ENCODE data around the gene SLC22A3.
"Not testable (repeated sequence)": the region's sequence is repeated elsewhere in the genome, so short reads cannot be mapped to it uniquely, and the experiment has no call there.

The SLC22A3 gene, protein sequence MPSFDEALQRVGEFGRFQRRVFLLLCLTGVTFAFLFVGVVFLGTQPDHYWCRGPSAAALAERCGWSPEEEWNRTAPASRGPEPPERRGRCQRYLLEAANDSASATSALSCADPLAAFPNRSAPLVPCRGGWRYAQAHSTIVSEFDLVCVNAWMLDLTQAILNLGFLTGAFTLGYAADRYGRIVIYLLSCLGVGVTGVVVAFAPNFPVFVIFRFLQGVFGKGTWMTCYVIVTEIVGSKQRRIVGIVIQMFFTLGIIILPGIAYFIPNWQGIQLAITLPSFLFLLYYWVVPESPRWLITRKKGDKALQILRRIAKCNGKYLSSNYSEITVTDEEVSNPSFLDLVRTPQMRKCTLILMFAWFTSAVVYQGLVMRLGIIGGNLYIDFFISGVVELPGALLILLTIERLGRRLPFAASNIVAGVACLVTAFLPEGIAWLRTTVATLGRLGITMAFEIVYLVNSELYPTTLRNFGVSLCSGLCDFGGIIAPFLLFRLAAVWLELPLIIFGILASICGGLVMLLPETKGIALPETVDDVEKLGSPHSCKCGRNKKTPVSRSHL

DNA sequence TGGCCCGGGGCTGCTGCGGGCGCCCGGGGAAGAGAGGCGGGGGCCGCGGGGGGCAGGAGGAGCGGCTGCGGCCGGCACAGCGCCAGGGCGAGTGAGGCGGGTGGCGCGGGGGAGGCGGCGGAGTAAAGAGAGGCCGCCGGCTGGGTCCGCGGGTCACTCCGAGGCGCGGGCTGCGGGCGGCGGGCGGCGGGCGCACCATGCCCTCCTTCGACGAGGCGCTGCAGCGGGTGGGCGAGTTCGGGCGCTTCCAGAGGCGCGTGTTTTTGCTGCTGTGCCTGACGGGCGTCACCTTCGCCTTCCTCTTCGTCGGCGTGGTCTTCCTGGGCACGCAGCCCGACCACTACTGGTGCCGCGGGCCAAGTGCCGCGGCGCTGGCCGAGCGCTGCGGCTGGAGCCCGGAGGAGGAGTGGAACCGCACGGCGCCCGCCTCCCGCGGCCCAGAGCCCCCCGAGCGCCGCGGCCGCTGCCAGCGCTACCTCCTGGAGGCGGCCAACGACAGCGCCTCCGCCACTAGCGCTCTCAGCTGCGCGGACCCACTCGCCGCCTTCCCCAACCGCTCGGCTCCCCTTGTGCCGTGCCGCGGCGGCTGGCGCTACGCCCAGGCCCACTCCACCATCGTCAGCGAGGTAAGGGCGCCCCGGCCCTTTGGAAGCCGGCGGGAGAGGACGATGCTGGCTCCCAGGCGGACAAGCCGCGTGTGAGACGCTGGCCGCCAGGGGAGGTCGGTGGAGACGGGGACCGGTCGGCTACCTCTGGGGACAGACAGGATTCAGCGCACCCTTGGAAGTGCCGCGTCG lies at the start of gene SLC22A3:
Gene SLC22A3 (plus strand): TSS at position 156 of the 797 bp plus-strand sequence. CDS start 42 bp downstream, at position 198.
- peak within 1 kb of the TSS; percentile 62 for H3K27ac ChIP-seq (ENCODE audit: low read depth, low read length)
- H3K9ac ChIP-seq (ENCODE audit: low read length in 5 of 5), result peak within 1 kb of the TSS in 4 of 5 donors; percentile 48 to 80 (median 68)
- H3K27me3 ChIP-seq (ENCODE audit: control insufficient read depth in 5 of 5, insufficient read depth in 4 of 5, low read length in 5 of 5), result peaks cover 0 to 7% (median 3%) of the 10 kb centered on the region in 5 donors
- peak within 1 kb of the TSS; percentile 67 to 90 (median 76) for H3K4me3 ChIP-seq (ENCODE audit: low read depth in 1 of 5, low read length in 5 of 5)
- peaks cover 0 to 24% (median 16%) of the 10 kb centered on the region in 5 donors for H3K4me1 ChIP-seq (ENCODE audit: control insufficient read depth in 5 of 5, insufficient read depth in 5 of 5, low read length in 5 of 5)
- H3K36me3 ChIP-seq (ENCODE audit: control insufficient read depth in 5 of 5, insufficient read depth in 5 of 5, low read length in 5 of 5), result no peaks in the 10 kb centered on the region
- no peaks in the 10 kb centered on the region for H3K9me3 ChIP-seq (ENCODE audit: control insufficient read depth in 5 of 5, low read length in 5 of 5)

DNA sequence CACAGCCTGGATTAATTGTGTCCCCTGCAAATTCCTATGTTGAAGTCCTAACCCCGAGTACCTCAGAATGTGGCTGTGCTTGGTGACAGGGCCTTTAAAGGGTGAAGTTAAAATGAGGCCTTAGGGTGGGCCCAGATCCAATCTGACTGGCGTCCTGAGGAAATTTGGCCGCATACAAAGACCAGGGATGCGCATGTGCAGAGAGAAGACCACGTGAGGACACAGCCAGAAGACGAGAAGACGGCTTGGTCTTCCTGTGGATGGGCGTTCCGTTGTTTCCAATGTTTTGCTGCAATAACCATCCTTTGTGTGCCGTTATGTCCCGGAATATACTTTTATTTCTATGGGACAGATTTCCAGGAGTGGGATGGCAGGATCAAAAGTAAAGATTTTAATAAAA lies 48.6 kb upstream of the SLC22A3 start:
- peaks cover 0 to 2% (median 0%) of the 10 kb centered on the region in 5 donors for H3K27me3 ChIP-seq (ENCODE audit: control insufficient read depth in 5 of 5, insufficient read depth in 4 of 5, low read length in 5 of 5)
- no peak overlapping the region for H3K9ac ChIP-seq (ENCODE audit: low read length in 5 of 5)
- no peaks in the 10 kb centered on the region for H3K9me3 ChIP-seq (ENCODE audit: control insufficient read depth in 5 of 5, low read length in 5 of 5)
- H3K36me3 ChIP-seq (ENCODE audit: control insufficient read depth in 5 of 5, insufficient read depth in 5 of 5, low read length in 5 of 5), result no peaks in the 10 kb centered on the region
- H3K4me1 ChIP-seq (ENCODE audit: control insufficient read depth in 5 of 5, insufficient read depth in 5 of 5, low read length in 5 of 5), result no peaks in the 10 kb centered on the region
- H3K27ac ChIP-seq (ENCODE audit: low read depth, low read length), result no peak overlapping the region
- no peak overlapping the region for H3K4me3 ChIP-seq (ENCODE audit: low read depth in 1 of 5, low read length in 5 of 5)

DNA sequence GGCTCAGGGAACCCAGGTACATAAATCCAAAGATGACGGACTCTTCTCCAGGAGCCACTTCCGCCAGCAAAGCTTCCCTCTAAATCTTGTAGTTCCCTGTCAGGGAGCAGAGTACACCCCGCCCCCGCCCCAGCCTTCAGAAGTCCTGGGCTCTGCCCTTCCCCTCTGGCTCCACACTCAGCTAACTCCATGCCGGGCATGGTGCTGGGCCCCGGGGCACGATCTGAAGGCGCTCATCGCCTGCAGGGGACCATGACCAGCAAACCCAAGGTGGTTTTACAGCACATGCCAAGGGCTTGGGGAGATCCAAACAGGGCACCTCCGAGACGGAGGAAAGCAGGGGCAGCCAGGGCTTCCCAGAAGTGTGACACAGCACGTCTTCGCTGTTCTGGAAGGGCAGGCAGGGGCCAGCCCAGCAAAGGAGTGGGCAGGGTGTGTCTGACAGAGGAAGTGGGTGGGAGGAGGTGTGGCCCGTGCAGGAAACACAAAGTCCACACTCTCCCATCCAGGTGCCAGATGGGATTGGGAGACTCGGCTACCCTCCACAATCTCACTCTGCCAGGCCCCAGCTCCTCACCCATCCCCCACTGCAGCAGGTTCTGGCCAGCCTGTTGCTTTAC lies 48.0 kb upstream of the SLC22A3 start:
- Histone ChIP-seq H3K4me3 (ENCODE audit: low read depth in 1 of 5, low read length in 5 of 5) (no peak overlapping the region), H3K9ac (ENCODE audit: low read length in 5 of 5) (no peak overlapping the region), H3K27ac (ENCODE audit: low read depth, low read length) (no peak overlapping the region), H3K4me1 (ENCODE audit: control insufficient read depth in 5 of 5, insufficient read depth in 5 of 5, low read length in 5 of 5) (no peaks in the 10 kb centered on the region), H3K36me3 (ENCODE audit: control insufficient read depth in 5 of 5, insufficient read depth in 5 of 5, low read length in 5 of 5) (no peaks in the 10 kb centered on the region), H3K9me3 (ENCODE audit: control insufficient read depth in 5 of 5, low read length in 5 of 5) (no peaks in the 10 kb centered on the region), H3K27me3 (ENCODE audit: control insufficient read depth in 5 of 5, insufficient read depth in 4 of 5, low read length in 5 of 5) (peaks cover 0 to 2% (median 0%) of the 10 kb centered on the region in 5 donors)

DNA sequence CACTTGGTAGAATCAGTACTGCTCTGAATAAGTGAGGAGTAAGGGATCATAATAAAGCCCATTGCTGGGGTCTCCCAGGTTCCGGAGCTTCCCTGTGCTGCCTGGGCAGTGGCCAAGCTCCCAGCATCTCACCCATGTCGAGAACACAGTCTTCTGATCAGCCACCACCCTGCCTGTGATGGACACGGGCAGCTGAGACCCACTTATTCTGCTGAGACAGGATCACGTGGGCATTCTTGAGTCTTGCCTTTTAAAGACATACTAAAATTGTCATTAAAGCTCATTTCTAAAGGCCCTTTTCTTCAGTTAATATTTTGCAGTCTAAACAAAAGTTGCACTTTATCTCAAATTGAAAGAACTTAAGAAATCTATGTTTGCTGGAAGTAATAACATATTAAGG lies 46.8 kb upstream of the SLC22A3 start:
- H3K9ac ChIP-seq (ENCODE audit: low read length in 5 of 5), result no peak overlapping the region
- peaks cover 0 to 2% (median 0%) of the 10 kb centered on the region in 5 donors for H3K27me3 ChIP-seq (ENCODE audit: control insufficient read depth in 5 of 5, insufficient read depth in 4 of 5, low read length in 5 of 5)
- H3K27ac ChIP-seq (ENCODE audit: low read depth, low read length), result no peak overlapping the region
- H3K36me3 ChIP-seq (ENCODE audit: control insufficient read depth in 5 of 5, insufficient read depth in 5 of 5, low read length in 5 of 5), result no peaks in the 10 kb centered on the region
- no peak overlapping the region for H3K4me3 ChIP-seq (ENCODE audit: low read depth in 1 of 5, low read length in 5 of 5)
- H3K4me1 ChIP-seq (ENCODE audit: control insufficient read depth in 5 of 5, insufficient read depth in 5 of 5, low read length in 5 of 5), result no peaks in the 10 kb centered on the region
- no peaks in the 10 kb centered on the region for H3K9me3 ChIP-seq (ENCODE audit: control insufficient read depth in 5 of 5, low read length in 5 of 5)

DNA sequence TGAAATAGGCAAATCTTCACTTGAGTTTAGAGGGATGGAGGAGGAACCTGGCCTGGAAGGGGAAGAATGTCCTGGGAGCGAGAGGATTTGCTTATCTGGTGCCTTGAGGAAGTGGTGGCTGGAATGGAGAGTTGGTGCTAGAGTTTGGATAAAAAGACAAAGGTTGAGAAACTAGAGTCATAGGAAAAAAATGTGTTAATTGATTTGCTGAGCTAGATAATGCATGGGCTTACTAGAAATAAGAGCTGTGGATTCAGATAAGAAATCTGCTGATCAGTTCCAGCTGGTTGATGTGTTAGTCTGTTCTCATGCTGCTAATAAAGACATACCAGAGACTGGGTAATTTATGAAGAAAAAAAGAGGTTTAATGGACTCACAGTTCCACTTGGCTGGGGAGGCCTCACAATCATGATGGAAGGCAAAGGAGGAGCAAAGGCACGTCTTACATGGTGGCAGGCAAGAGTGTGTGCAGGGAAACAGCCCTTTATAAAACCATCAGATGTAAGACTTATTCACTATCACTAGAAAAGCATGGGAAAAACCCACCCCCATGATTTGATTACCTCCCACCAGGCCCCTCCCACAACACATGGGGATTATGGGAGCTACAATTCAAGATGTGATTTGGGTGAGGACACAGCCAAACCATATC lies 45.6 kb upstream of the SLC22A3 start:
- not testable (repeated sequence) for H3K4me1 ChIP-seq (ENCODE audit: control insufficient read depth in 5 of 5, insufficient read depth in 5 of 5, low read length in 5 of 5); H3K27ac ChIP-seq (ENCODE audit: low read depth, low read length)

DNA sequence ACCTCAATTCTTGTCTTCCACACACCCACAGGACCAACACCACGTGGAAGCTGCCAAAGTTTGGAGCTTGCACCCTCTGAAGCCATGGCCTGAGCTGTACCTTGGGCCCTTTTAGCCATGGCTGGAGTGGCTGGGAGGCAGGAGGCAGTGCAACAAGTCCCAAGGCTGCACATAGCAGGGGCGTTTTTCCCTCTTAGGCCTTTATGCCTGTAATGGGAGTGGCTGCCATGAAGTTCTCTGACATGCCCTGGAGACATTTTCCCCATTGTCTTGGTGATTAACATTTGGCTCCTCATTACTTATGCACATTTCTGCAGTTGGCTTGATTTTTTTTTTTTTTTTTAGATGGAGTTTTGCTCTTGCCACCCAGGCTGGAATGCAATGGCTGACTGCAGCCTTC lies 44.4 kb upstream of the SLC22A3 start:
- Histone ChIP-seq H3K4me1 (ENCODE audit: control insufficient read depth in 5 of 5, insufficient read depth in 5 of 5, low read length in 5 of 5) (no peaks in the 10 kb centered on the region), H3K9ac (ENCODE audit: low read length in 5 of 5) (no peak overlapping the region), H3K36me3 (ENCODE audit: control insufficient read depth in 5 of 5, insufficient read depth in 5 of 5, low read length in 5 of 5) (no peaks in the 10 kb centered on the region), H3K4me3 (ENCODE audit: low read depth in 1 of 5, low read length in 5 of 5) (no peak overlapping the region), H3K27me3 (ENCODE audit: control insufficient read depth in 5 of 5, insufficient read depth in 4 of 5, low read length in 5 of 5) (no peaks in the 10 kb centered on the region), H3K9me3 (ENCODE audit: control insufficient read depth in 5 of 5, low read length in 5 of 5) (peaks cover 0 to 3% (median 0%) of the 10 kb centered on the region in 5 donors), H3K27ac (ENCODE audit: low read depth, low read length) (no peak overlapping the region)

More for the DNA sequence above, 45.6 kb upstream of the SLC22A3 start:
- H3K9me3 ChIP-seq (ENCODE audit: control insufficient read depth in 5 of 5, low read length in 5 of 5); H3K36me3 ChIP-seq (ENCODE audit: control insufficient read depth in 5 of 5, insufficient read depth in 5 of 5, low read length in 5 of 5); H3K9ac ChIP-seq (ENCODE audit: low read length in 5 of 5); H3K4me3 ChIP-seq (ENCODE audit: low read depth in 1 of 5, low read length in 5 of 5); H3K27me3 ChIP-seq (ENCODE audit: control insufficient read depth in 5 of 5, insufficient read depth in 4 of 5, low read length in 5 of 5): not testable (repeated sequence)

DNA sequence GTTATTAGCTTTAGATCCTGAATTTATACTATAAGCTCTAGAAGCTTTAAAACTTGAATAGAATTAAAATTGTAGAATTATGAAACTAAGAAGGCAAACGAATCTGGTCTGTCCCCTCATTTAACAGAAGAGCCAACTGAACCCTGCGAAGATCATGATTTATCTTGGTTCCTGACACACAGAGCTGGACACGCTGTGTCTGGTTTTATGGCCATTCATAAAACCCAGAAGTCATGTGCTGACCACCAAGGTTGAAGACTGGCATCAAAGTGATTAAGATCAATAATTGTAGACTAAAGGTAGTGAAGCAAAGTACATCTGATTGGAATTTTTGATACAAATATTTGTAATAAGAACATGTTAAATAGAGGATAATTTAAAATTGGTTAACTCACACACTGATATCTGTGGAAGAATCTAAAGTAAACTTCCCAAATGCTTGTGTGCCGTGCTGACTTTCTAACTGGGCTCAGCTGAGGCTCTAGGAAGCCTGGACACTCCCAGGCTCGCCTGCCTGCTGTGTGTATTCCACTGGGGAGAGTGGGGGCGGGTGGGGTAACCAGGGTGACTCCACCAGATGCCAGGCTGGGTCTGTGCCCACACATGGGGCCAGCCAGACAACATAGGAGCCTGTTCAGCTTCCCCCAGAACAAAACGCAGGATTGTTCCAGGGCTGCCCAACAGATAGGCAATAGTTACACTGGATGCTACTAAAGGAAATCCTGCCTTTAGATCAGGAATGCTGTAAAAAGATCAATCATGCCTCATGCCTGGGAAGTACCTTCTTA lies 42.1 kb upstream of the SLC22A3 start:
- Histone ChIP-seq H3K27ac (ENCODE audit: low read depth, low read length) (no peak overlapping the region), H3K4me3 (ENCODE audit: low read depth in 1 of 5, low read length in 5 of 5) (no peak overlapping the region), H3K36me3 (ENCODE audit: control insufficient read depth in 5 of 5, insufficient read depth in 5 of 5, low read length in 5 of 5) (peaks cover 0 to 3% (median 0%) of the 10 kb centered on the region in 5 donors), H3K27me3 (ENCODE audit: control insufficient read depth in 5 of 5, insufficient read depth in 4 of 5, low read length in 5 of 5) (no peaks in the 10 kb centered on the region), H3K9me3 (ENCODE audit: control insufficient read depth in 5 of 5, low read length in 5 of 5) (peaks cover 1 to 14% (median 6%) of the 10 kb centered on the region in 5 donors), H3K9ac (ENCODE audit: low read length in 5 of 5) (no peak overlapping the region), H3K4me1 (ENCODE audit: control insufficient read depth in 5 of 5, insufficient read depth in 5 of 5, low read length in 5 of 5) (no peaks in the 10 kb centered on the region)

DNA sequence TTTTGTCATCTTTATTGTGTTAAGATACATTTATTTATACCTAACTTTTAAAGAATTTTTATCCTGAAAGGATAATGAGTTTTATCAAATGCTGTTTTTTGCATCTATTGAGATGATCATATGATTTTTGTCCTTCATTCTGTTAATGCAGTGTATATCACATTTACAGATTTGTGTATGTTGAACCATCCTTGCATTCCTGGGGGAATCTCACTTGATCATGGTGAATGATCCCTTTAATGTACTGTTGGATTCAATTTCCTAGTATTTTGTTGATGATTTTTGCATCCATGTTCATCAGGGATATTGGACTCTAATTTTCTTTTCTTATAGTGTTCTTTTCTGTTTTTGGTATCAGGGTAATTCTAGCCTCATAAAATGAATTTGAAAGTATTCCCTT lies 38.5 kb upstream of the SLC22A3 start:
- Histone ChIP-seq H3K27ac (ENCODE audit: low read depth, low read length) (no peak overlapping the region), H3K9me3 (ENCODE audit: control insufficient read depth in 5 of 5, low read length in 5 of 5) (peaks cover 8 to 27% (median 22%) of the 10 kb centered on the region in 5 donors), H3K27me3 (ENCODE audit: control insufficient read depth in 5 of 5, insufficient read depth in 4 of 5, low read length in 5 of 5) (no peaks in the 10 kb centered on the region), H3K4me1 (ENCODE audit: control insufficient read depth in 5 of 5, insufficient read depth in 5 of 5, low read length in 5 of 5) (no peaks in the 10 kb centered on the region), H3K9ac (ENCODE audit: low read length in 5 of 5) (no peak overlapping the region), H3K4me3 (ENCODE audit: low read depth in 1 of 5, low read length in 5 of 5) (no peak overlapping the region), H3K36me3 (ENCODE audit: control insufficient read depth in 5 of 5, insufficient read depth in 5 of 5, low read length in 5 of 5) (peaks cover 0 to 3% (median 0%) of the 10 kb centered on the region in 5 donors)

DNA sequence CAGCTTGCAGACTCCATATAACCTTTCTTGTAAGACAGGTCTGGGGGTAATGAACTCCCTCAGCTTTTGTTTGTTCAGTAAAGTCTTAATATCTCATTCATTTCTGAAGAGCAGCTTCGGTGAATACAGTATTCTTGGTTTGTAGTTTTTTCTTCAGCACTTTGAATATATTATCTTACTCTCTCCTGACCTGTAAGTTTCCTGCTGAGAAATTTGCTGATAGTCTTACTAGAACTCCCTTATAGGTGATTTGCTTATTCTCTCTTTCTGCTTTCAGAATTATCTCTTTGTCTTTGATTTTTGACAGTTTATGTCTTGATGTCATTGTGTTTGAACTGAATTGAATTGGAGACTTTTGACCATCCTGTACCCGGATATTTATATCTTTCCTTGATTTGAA lies 35.3 kb upstream of the SLC22A3 start:
- H3K9me3 ChIP-seq (ENCODE audit: control insufficient read depth in 5 of 5, low read length in 5 of 5), result peaks cover 8 to 27% (median 22%) of the 10 kb centered on the region in 5 donors
- H3K27me3 ChIP-seq (ENCODE audit: control insufficient read depth in 5 of 5, insufficient read depth in 4 of 5, low read length in 5 of 5), result no peaks in the 10 kb centered on the region
- H3K4me1 ChIP-seq (ENCODE audit: control insufficient read depth in 5 of 5, insufficient read depth in 5 of 5, low read length in 5 of 5), result no peaks in the 10 kb centered on the region
- no peak overlapping the region for H3K27ac ChIP-seq (ENCODE audit: low read depth, low read length)
- H3K4me3 ChIP-seq (ENCODE audit: low read depth in 1 of 5, low read length in 5 of 5), result no peak overlapping the region
- H3K9ac ChIP-seq (ENCODE audit: low read length in 5 of 5), result no peak overlapping the region
- H3K36me3 ChIP-seq (ENCODE audit: control insufficient read depth in 5 of 5, insufficient read depth in 5 of 5, low read length in 5 of 5), result peaks cover 0 to 3% (median 0%) of the 10 kb centered on the region in 5 donors
